Mucosa of descending colon (tissue), 3 donors: Measurements from ENCODE around the gene RRAD. TPM values are rescaled to one million over a fixed set of nuclear protein-coding genes. Genes with fewer than 3 reads are reported as not detected.

ENCODE experiments used
- ATAC-seq: fragments of 200-7000 bp; cut with Tn5 transposase; one replicate; pipeline ENCODE4 v1.9.1; 2020; ENCODE audit warnings: mild to moderate bottlenecking, moderate library complexity
- DNase-seq, 3 donors: peaks; one replicate each; pipeline ENCODE4 v3.0.0-alpha.2; 2020
- H3K36me3 ChIP-seq: fragments of 200-600 bp; one replicate; pipeline ENCODE4 v1.8.0; 2021; ENCODE audit warnings: low read depth, mild to moderate bottlenecking
- H3K4me1 ChIP-seq: fragments of 200-600 bp; one replicate; pipeline ENCODE4 v1.8.0; 2021; ENCODE audit warnings: low read depth, mild to moderate bottlenecking
- H3K4me3 ChIP-seq: fragments of 200-600 bp; one replicate; pipeline ENCODE4 v1.8.0; 2021; ENCODE audit warnings: mild to moderate bottlenecking
- H3K9me3 ChIP-seq: fragments of 200-600 bp; one replicate; pipeline ENCODE4 v1.8.0; 2021; ENCODE audit warnings: mild to moderate bottlenecking
- CTCF ChIP-seq: fragments of 200-600 bp; IDR thresholded peaks from one replicate; pipeline ENCODE4 v1.8.0; 2022; ENCODE audit warnings: antibody characterized with exemption, mild to moderate bottlenecking
- intact Hi-C, 2 donors: fragments of 100-400 bp; cut with DNase I in 1 of 2; cut with micrococcal nuclease in 1 of 2; formaldehyde crosslinking; loops; one replicate each; pipeline versions ENCODE4 v1.11.0 to v1.11.1; 2022; cut with DNase I, micrococcal nuclease
- total RNA-seq, 3 donors: library from RNA; stranded (reverse); fragmentation: NEBNext Ultra II Directional in 2 of 3; extraction: Animal tissue kit (Norgen Biotek cat#: 25700) in 2 of 3; gene quantifications; one replicate each; pipeline versions ENCODE4 v1.2.1 to v1.2.4, GENCODE V29; 2021 to 2023
- donor health status: DM: no; HTN: no; CAD: no; lungs with moderate emphysema.
- donor health status: DM: no; HTN: no; CAD: no.
- donor health status: DM: no; HTN: yes; CAD: no.

RRAD gene
- total RNA-seq, 3 donors from 2014 or later, result 1.3 to 11.6 (median 1.3) TPM

- H3K4me3 ChIP-seq, result no peak overlapping the region
- peaks cover 6% of the 10 kb centered on the region for H3K4me1 ChIP-seq
- TF ChIP-seq CTCF, result no peak
- H3K9me3 ChIP-seq, result no peaks in the 10 kb centered on the region
- intact Hi-C loops, result no loop called here
- no peak for DNase-seq
- no peaks in the 10 kb centered on the region for H3K36me3 ChIP-seq
- no peak for ATAC-seq
Observed at GRCh38 chr16:66920299-66920590, 5.1 kb downstream of the RRAD start.

GRCh38 chr16:66919569-66920298 lies 5.6 kb downstream of the RRAD start:
- no peak for ATAC-seq
- no peaks in the 10 kb centered on the region for H3K9me3 ChIP-seq
- intact Hi-C loops, result no loop called here
- H3K4me3 ChIP-seq, result no peak overlapping the region
- H3K4me1 ChIP-seq, result peaks cover 3% of the 10 kb centered on the region
- DNase-seq, result no peak
- no peak for TF ChIP-seq CTCF
- H3K36me3 ChIP-seq, result no peaks in the 10 kb centered on the region

GRCh38 chr16:66918803-66919568 lies 6.3 kb downstream of the RRAD start, which contains the start of gene CDH16:
CDH16 (minus strand) TSS chr16:66918885; CDS start chr16:66918065, 820 bp downstream.
- no peak for TF ChIP-seq CTCF
- ATAC-seq (peak; percentile 58), DNase-seq (no peak)
- Histone ChIP-seq H3K4me1 (no peaks in the 10 kb centered on the region), H3K4me3 (no peak within 1 kb of the TSS), H3K36me3 (no peaks in the 10 kb centered on the region), H3K9me3 (no peaks in the 10 kb centered on the region)
- intact Hi-C loops, result no loop called here

- TF ChIP-seq CTCF, result no peak
- Histone ChIP-seq H3K4me1 (no peaks in the 10 kb centered on the region), H3K9me3 (no peaks in the 10 kb centered on the region), H3K36me3 (no peaks in the 10 kb centered on the region), H3K4me3 (no peak overlapping the region)
- no peak for ATAC-seq
- intact Hi-C loops, result no loop called here
- DNase-seq, result no peak
Observed at GRCh38 chr16:66918355-66918754, 7.0 kb downstream of the RRAD start.

GRCh38 chr16:66917741-66918140 lies 7.6 kb downstream of the RRAD start:
- intact Hi-C loops, result no loop called here
- no peaks in the 10 kb centered on the region for H3K9me3 ChIP-seq
- no peaks in the 10 kb centered on the region for H3K4me1 ChIP-seq
- DNase-seq (no peak), ATAC-seq (no peak)
- no peaks in the 10 kb centered on the region for H3K36me3 ChIP-seq
- H3K4me3 ChIP-seq, result no peak overlapping the region
- no peak for TF ChIP-seq CTCF
